GM21447 (cell line): ENCODE results near the gene CNOT9.
"Not testable (repeated sequence)": the region's sequence is repeated elsewhere in the genome, so short reads cannot be mapped to it uniquely, and the experiment has no call there.

Experiments
- ATAC-seq: cut with Tn5 transposase; IDR thresholded peaks from one replicate; pipeline ENCODE4 v1.9.1; 2021; ENCODE audit not compliant: unreplicated experiment

The CNOT9 gene

GRCh38 chr2:218568190-218569037, at the start of gene CNOT9, which contains the start of gene USP37:
CNOT9 (plus strand) TSS chr2:218568839; CDS start chr2:218568955, 116 bp downstream.
USP37 (minus strand) TSS chr2:218568351; CDS start chr2:218558653, 9,698 bp downstream.
- peak; percentile 77 for ATAC-seq

GRCh38 chr2:218518876-218519275, 49.8 kb upstream of the CNOT9 start:
- no peak for ATAC-seq

- ATAC-seq, result no peak
Observed at GRCh38 chr2:218523651-218524050, 45.0 kb upstream of the CNOT9 start.

- ATAC-seq, result not testable (repeated sequence)
Observed at GRCh38 chr2:218528409-218528808, 40.2 kb upstream of the CNOT9 start.

GRCh38 chr2:218529990-218530389, 38.6 kb upstream of the CNOT9 start:
- no peak for ATAC-seq

GRCh38 chr2:218536804-218537494, 31.7 kb upstream of the CNOT9 start:
- no peak for ATAC-seq

- ATAC-seq, result no peak
Observed at GRCh38 chr2:218540015-218540414, 28.6 kb upstream of the CNOT9 start.

GRCh38 chr2:218546012-218546411, 22.6 kb upstream of the CNOT9 start:
- no peak for ATAC-seq

- ATAC-seq, result no peak
Observed at GRCh38 chr2:218547511-218547910, 21.1 kb upstream of the CNOT9 start.

GRCh38 chr2:218547978-218548377, 20.7 kb upstream of the CNOT9 start:
- no peak for ATAC-seq

- not testable (repeated sequence) for ATAC-seq
Observed at GRCh38 chr2:218554225-218554624, 14.4 kb upstream of the CNOT9 start.

- ATAC-seq, result no peak
Observed at GRCh38 chr2:218555527-218555926, 13.1 kb upstream of the CNOT9 start.

GRCh38 chr2:218557941-218558340, 10.7 kb upstream of the CNOT9 start:
- no peak for ATAC-seq

- no peak for ATAC-seq
Observed at GRCh38 chr2:218558986-218559385, 9.7 kb upstream of the CNOT9 start.

GRCh38 chr2:218564056-218564455, 4.6 kb upstream of the CNOT9 start:
- ATAC-seq, result no peak

- ATAC-seq, result no peak
Observed at GRCh38 chr2:218566296-218566695, 2.3 kb upstream of the CNOT9 start.

GRCh38 chr2:218567797-218568189, 846 bp upstream of the CNOT9 start:
- ATAC-seq, result peak; percentile 36

- ATAC-seq, result peak; percentile 28
Observed at GRCh38 chr2:218569038-218569431, 396 bp downstream of the CNOT9 start.

GRCh38 chr2:218569661-218570500, 1.2 kb downstream of the CNOT9 start:
- ATAC-seq, result no peak

GRCh38 chr2:218570850-218571249, 2.2 kb downstream of the CNOT9 start:
- no peak for ATAC-seq

- ATAC-seq, result no peak
Observed at GRCh38 chr2:218576854-218577253, 8.2 kb downstream of the CNOT9 start.
